ENCODE measurements around the gene RTP5.

Gene RTP5

GRCh38 chr2:241885291-241885945 lies 15.9 kb downstream of the RTP5 start:
- Mint-ChIP-seq H3K9me3 (peaks cover 5% of the 10 kb centered on the region), H3K4me3 (peak overlapping the region in 2 of 3 experiments; percentile 19 to 26), H3K27me3 (ENCODE audit: low read depth) (peaks cover 28% of the 10 kb centered on the region), H3K27ac (peak overlapping the region; percentile 47 to 72 (median 66)), H3K4me1 (peaks cover 68% of the 10 kb centered on the region), H3K36me3 (ENCODE audit: low read depth) (peaks cover 21% of the 10 kb centered on the region)
- TF ChIP-seq, protein P1, sequence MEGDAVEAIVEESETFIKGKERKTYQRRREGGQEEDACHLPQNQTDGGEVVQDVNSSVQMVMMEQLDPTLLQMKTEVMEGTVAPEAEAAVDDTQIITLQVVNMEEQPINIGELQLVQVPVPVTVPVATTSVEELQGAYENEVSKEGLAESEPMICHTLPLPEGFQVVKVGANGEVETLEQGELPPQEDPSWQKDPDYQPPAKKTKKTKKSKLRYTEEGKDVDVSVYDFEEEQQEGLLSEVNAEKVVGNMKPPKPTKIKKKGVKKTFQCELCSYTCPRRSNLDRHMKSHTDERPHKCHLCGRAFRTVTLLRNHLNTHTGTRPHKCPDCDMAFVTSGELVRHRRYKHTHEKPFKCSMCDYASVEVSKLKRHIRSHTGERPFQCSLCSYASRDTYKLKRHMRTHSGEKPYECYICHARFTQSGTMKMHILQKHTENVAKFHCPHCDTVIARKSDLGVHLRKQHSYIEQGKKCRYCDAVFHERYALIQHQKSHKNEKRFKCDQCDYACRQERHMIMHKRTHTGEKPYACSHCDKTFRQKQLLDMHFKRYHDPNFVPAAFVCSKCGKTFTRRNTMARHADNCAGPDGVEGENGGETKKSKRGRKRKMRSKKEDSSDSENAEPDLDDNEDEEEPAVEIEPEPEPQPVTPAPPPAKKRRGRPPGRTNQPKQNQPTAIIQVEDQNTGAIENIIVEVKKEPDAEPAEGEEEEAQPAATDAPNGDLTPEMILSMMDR (IDR thresholded peaks at IDR 0.05; ENCODE audit: unreplicated experiment in 3 of 3), result no peak

GRCh38 chr2:241885946-241886643 lies 16.6 kb downstream of the RTP5 start:
- Mint-ChIP-seq H3K4me3 (peak overlapping the region in 2 of 3 experiments; percentile 19 to 48), H3K36me3 (ENCODE audit: low read depth) (peaks cover 21% of the 10 kb centered on the region), H3K9me3 (peaks cover 5% of the 10 kb centered on the region), H3K4me1 (peaks cover 64% of the 10 kb centered on the region), H3K27me3 (ENCODE audit: low read depth) (peaks cover 28% of the 10 kb centered on the region), H3K27ac (peak overlapping the region; percentile 47 to 72 (median 66))
- TF ChIP-seq, protein P1 (IDR thresholded peaks at IDR 0.05; ENCODE audit: unreplicated experiment in 3 of 3), result no peak

GRCh38 chr2:241886840-241887447 lies 17.4 kb downstream of the RTP5 start:
- Mint-ChIP-seq H3K9me3 (peaks cover 5% of the 10 kb centered on the region), H3K27ac (peak overlapping the region; percentile 47 to 84 (median 82)), H3K4me1 (peaks cover 68% of the 10 kb centered on the region), H3K27me3 (ENCODE audit: low read depth) (peaks cover 28% of the 10 kb centered on the region), H3K4me3 (no peak overlapping the region), H3K36me3 (ENCODE audit: low read depth) (peaks cover 21% of the 10 kb centered on the region)
- TF ChIP-seq, protein P1 (IDR thresholded peaks at IDR 0.05; ENCODE audit: unreplicated experiment in 3 of 3), result no peak

- Mint-ChIP-seq H3K9me3 (peaks cover 5% of the 10 kb centered on the region), H3K27ac (peak overlapping the region; percentile 42 to 84 (median 82)), H3K36me3 (ENCODE audit: low read depth) (peaks cover 21% of the 10 kb centered on the region), H3K4me1 (peaks cover 69% of the 10 kb centered on the region), H3K4me3 (peak overlapping the region in 2 of 3 experiments; percentile 50 to 72), H3K27me3 (ENCODE audit: low read depth) (peaks cover 26% of the 10 kb centered on the region)
- TF ChIP-seq, protein P1 (IDR thresholded peaks at IDR 0.05; ENCODE audit: unreplicated experiment in 3 of 3), result no peak
These were observed 18.4 kb downstream of the RTP5 start for GRCh38 chr2:241887806-241888522.

DNA sequence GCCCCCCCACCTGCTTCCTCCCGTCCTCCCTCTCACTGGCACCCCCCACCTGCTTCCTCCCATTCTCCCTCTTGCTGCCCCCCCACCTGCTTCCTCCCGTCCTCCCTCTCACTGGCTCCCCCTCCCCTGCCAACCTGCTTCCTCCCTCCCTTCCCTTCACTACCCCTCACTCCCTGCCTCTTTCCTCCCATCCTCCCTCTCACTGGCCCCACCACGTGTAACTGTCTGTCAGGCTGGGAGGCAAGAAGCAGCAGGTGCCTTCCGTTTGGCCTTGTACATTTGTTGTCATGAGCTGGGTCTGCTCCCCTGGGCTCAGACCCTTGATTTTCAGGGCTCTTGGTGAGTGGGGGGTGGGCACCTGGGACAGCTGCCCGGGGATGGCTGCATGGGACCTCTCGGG lies 19.1 kb downstream of the RTP5 start:
- Mint-ChIP-seq H3K4me1 (peaks cover 70% of the 10 kb centered on the region), H3K4me3 (no peak overlapping the region), H3K36me3 (ENCODE audit: low read depth) (peaks cover 21% of the 10 kb centered on the region), H3K9me3 (peaks cover 5% of the 10 kb centered on the region), H3K27ac (peak overlapping the region; percentile 14 to 68 (median 37)), H3K27me3 (ENCODE audit: low read depth) (peaks cover 23% of the 10 kb centered on the region)
- TF ChIP-seq, protein P1 (IDR thresholded peaks at IDR 0.05; ENCODE audit: unreplicated experiment in 3 of 3), result no peak

All from nephron (organoid).